SKM-1 (cell line): ENCODE data around the gene CFAP410.

ENCODE experiments used
- DNase-seq: peaks from one replicate; lab custom pipeline; 2025; ENCODE audit not compliant: unreplicated experiment; lab: John Stamatoyannopoulos, UW

The CFAP410 gene

DNA sequence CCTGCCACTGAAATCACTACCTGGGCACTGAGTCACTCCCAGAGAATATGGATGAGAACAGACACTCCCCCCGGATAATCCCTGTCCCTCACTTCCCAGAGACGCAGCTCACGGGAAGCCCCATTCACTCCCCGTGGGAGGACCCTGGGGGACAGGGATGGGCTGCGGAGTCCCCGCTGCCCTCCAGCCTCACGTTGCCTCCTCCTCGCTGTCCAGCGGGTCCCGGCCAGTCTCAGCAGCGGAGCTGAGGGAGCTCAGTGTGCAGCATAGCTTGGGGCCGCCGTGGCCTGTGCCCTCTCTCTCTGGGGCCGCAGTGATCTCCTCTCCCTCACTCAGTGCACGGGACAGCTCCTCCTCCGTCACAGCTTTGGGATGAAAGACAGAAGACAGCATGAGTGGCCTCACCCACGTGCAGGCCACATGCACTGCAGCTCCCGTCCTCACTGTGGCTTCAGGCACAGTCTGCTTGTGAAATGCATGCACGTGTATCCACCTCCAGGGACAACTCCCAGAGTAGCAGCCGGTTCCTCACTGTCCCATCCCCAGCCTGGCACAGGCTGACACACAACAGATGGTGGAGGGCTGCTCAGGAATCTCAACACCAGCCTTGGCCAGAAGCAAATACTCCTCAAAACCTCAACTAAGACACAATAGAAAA, 7.4 kb downstream of the CFAP410 start:
- no peak for DNase-seq

DNA sequence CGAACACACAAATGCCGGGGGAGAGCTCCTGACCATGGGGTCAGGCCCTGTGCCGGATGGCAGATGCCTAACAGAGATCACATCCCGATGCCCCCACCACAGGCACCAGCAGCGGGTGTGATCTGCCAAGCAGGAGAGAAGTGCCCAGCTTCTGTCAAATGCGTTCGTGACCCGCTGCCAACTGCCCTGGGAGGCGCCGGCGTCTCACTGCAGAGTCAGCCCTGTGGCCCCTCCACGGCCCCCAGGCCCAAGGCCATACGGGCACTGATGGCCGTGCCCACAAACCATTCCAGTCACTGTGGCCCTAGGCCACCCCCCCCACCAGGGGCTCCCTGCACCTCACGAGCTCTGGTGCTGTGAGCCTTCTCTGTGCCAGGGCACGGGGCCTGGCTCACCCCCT, 8.0 kb downstream of the CFAP410 start:
- no peak for DNase-seq

DNA sequence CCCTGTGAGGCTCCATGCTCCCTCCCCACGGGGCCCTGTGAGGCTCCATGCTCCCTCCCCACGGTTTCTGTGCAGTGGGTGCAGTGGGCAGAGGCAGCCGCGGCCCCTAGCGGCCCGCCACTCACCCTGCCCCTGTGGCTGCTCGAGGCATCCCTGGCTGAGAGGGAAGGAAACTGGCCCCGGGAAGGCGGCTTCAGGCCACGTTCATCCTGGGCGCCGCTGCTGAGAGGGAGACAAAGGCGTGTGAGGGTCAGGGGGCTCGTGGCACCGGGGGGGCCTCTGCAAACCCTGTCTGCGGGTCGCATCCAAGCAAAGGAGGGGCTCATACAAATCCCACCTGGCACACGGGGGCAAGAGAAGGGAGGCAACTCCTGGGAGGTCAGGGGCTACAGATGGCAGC, 8.5 kb downstream of the CFAP410 start:
- no peak for DNase-seq

DNA sequence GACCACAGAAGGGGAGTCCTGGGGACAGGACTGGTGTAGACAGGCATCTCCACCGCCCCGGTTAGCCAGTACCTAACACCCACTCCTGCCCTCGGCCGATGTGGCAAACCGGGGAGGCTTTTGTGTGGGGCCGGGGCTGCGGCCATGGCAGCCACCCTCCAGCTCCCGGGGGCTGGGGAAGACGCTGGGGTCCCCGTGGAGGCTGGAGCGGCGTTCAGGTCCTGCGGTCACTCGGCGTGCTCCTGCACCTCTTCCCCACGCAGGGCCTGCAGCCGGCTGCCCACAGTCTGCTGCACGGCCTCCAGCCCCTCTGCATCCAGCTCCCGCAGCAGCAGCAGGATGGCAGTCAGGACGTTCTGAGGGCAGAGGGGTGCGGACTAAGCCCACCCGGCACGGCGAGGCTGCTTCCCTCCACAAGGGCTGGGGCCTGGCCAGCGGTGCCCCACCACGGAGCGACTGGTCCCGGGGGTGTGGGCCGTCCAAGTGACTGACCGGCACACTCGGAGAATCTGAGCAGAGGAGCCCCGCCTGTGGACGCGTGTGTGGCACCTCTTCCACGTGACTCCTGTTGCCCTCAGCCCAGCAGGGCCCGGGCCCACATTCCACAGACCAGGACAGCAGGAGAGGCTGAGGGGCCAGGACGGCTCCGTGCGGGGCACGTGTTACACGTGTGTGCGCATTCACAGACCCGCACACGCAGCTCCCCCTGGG, 9.1 kb downstream of the CFAP410 start:
- no peak for DNase-seq

DNA sequence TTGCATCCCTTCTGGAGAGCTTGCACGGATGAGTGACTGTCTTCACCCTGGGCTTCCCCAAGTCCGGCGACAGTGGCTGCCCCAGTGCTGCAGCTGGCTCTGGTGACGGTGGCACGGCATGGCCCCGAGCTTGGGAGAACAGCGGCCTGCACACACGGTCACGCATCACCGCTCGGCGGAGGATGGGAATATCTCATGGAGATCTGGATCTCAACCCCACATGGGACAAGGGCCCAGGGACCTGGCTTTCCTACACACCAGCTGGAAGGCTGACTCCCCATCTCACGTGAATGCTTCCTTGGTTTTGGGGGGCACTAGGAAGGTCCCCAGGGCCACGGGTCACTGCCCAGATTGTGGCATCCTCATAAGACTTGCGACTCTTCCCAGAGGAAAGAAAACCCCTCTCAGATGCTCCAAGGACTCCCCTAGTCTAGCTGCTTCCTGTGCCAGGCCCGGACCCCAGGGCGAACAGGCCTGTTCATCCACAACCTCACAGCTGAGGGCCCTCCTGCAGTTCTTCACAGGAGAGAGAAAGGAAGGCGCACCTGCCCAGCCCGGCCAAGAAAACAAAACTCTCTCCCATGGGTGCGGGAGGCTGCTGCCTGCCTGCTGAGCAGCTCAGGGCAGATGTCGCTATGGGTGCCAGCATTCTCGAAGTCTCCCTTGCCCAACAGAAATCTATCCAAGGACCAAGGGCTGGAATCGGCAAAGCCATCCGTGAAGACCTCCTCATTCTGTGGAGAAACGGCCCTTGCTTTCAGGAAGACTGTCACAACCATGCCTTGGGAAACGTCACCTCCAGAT, 9.9 kb downstream of the CFAP410 start:
- DNase-seq, result no peak

DNA sequence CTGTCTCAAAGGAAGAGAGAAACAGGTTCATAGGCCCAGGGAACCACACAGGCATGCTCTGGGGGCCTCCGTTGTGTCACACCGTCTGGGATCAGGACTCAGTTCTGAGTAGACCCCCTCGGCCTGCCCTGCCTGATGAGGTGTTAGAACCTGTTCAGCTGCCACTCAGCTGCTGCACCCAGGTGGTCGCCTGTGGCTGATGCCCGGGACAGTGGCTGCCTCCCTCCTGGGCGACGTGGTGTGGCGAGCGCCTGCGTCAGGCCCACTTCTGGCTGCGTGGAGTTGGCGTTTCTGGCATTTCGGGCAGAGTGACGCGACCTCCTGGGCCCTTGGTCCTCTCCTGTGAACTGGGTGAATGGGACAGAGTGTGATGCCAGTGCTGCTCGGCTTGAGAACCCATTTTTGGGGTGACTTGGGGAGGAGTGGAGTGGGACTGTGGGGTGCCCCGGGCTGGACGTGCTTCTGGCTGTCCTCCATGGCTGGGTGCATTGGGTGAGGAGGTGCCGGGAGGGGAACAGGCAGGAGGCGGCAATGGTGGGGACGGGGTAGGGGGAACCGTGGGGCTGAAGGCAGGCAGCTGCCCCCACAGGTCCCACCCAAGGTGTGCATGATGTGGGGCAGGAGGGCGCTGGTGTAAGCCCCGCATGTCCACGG, 10.8 kb downstream of the CFAP410 start:
- DNase-seq, result no peak

DNA sequence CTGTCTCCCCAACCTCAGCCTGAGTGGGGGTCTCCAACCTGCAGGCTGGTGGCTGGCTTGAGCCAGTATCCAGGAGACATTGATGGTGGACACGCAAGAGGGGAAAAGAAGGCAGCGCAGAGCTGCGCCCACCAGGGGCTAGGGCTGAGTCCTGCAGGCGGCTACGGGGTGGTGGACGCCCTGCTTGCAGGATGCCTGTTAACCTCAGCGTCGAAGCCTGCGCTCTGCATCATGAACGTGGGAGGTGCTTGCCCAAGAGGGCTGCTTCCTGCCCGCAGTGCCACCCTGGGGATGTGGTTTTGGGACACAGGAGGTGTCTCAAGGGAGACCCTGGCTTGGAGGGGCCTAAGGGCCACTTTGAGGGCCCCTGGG, 11.6 kb downstream of the CFAP410 start:
- no peak for DNase-seq

DNA sequence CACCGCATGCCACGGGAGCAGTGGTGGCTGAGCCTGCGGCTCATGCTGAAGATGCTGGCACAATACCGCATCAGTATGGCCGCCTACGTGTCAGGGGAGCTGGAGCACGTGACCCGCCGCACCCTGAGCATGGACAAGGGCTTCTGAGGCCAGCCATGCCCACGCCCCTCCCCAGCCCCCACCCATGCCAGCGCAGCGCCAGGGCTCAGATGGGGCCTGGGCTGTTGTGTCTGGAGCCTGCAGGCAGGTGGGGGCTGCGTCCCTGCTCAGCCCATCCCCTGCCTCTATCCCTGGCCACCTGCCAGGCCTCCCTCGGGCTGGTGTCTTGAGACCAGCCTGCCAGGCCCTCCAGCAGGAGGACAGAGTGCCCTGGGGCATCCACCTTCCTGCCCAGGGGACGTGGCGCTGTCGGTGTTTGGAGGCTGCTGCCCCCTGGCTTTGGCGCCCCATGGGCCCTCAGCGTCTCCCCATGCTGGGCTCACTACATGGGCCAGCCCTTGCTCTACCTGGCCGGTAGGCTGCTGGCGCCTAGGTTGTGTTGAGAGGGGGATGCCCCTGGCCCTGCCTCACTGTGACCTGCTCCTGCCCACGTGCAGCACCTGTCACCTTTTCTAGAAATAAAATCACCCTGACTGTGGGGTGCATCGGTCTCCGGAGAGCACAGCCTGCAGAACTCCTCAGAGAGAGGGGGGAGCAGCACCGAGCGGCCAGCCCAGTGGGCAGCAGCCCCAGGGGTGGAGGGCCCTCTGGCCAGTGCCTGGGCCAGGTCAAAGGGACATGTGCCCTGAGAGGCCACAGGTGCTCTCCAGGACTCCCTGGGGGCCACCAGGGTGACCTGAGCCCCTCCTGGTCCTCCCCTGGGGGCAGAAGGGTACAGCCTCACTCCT, 12.2 kb downstream of the CFAP410 start:
- DNase-seq, result no peak

DNA sequence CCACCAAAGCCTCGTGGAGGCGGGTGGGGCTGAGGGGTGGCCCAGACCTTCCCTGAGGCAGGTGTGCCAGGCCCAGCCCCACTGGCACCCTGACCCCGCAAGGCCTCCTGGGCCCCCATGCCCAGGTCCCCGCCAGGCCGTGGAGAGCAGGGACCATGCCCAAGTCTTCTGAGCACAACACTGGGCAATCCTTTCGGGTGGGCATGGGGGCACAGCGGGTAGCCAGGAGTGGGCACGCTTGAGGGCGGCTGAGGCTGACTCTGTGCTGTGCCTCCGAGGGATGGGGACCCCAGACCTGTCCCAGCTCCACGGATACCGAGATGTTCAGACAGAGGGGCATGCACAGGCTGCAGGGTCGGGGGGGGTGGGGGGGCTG, 12.9 kb downstream of the CFAP410 start:
- DNase-seq, result no peak

DNA sequence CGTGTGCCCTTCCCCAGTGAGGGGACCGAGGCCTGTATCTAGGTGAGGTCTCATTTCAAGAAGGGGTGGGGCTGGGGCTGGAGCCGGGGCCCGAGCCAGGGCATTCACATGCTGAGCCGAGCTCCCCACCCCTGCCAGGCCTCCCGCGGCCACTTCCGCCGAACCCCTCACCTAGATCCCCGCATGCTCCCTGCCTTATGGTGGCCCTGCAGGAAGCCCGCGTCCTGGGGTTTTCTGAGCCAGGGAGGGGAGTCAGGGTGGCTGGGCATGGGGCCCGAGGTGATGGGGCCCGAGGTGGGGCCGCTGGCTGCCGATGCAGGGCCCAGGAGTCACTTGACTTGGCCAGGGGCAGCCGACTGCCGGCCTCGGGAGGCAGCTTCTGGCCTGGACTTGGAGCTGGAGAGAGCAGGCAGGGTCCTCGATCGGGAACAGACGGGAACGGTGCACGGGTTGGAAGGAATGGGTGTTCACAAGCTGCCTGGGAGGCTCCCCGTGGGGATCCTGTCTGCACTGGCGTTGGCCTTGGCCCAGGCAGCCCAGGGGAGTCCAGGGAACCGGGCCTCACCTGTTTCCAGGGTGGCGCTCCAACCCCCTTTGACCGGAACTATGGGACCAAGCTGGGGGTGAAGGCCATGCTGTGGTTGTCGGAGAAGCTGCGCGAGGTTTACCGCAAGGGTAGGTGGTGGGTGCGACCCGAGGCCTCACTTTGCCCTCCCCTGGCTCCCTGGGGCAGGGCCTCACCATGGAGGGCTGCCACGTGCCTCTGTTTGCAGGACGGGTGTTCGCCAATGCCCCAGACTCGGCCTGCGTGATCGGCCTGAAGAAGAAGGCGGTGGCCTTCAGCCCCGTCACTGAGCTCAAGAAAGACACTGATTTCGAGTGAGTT, 13.6 kb downstream of the CFAP410 start:
- DNase-seq, result no peak

DNA sequence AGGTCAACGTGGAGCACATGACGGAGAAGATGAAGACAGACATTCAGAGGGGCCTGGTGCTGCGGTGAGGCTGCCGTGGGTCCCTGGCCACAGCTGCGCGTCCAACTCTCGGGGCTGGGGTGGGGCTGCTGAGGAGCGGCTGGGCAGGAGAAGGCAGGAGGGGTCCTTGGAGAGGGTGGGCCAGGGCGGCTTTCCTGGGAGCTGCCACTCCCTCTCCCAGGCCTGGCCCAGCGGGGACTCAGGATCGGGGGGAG, 14.4 kb downstream of the CFAP410 start:
- no peak for DNase-seq

DNA sequence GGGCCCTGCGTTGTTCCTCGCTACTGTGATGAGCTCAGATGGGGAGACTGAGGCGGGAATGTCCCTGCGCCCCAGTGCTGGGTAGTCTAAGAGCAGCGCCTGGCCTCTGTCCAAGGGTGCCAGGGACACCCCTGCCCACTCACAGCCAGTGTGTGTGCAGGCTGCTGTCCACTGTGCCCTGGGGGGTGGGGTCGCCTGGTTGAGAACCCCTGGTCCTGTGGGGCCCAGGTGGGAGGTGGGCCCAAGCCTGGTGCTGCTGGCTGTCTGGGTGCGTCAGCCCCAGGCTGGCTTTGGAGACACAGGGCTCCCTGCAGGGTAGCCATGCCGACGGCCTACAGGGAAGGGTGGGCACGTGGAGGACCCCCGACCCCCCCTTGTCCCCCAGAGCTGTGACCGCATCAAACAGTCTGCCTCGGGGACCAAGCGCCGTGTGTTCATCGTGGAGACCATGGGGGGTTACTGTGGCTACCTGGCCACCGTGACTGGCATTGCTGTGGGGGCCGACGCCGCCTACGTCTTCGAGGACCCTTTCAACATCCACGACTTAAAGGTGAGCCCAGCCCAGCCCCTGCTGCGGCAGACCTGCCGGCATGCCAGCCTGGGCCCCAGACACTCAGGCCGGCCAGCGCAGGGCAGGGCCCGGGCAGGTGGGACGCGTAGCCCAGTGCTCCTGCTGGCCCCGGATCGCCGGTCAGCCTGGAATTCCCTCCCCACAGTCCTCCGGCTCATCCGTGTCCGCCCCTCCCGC, 14.9 kb downstream of the CFAP410 start:
- no peak for DNase-seq

DNA sequence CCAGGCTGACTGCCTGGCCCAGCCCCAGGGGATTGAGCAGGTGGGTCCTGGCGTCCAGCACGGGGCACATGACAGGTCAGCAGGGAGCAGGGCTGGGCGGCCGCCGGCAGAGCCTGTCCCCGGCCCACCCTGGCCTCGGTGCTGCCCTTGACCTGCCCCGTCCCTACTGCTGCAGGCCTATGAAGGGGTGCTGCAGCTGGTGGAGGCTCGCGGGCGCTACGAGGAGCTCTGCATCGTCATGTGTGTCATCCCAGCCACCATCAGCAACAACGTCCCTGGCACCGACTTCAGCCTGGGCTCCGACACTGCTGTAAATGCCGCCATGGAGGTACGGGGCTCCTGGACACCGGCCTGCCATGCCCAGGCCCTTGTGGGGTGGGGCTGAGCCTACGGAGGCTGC, 15.6 kb downstream of the CFAP410 start:
- no peak for DNase-seq

DNA sequence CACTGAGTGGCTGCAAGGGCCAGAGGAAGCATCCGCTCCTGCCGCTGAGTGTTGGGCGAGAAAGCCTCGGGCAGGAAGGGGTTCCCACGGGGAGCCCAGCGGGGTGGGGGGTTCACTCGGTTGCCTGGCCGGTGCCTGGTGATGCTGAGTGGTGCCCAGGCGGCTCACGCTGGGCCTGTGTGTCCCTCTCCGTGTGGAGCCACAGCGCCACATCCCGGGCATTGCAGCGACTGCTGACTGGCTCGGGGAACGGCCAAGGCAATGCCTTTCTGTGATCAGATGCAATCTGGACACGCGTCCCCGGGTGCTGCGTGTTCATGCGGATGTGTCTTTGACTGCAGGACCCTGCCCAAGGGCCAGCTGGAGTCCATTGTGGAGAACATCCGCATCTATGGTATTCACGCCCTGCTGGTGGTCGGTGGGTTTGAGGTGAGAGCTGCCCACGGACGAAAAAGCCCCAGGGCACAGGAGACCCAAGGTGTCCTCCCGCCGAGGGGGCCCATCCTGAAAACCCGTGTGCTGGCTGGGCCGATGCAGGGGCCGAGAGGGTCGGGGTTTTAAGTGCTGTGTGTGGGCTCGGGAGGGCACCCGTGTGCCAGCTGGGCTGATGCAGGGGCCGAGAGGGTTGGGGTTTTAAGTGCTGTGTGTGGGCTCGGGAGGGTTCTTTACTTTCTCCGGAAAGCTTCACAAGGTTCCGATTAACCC, 16.4 kb downstream of the CFAP410 start:
- no peak for DNase-seq

DNA sequence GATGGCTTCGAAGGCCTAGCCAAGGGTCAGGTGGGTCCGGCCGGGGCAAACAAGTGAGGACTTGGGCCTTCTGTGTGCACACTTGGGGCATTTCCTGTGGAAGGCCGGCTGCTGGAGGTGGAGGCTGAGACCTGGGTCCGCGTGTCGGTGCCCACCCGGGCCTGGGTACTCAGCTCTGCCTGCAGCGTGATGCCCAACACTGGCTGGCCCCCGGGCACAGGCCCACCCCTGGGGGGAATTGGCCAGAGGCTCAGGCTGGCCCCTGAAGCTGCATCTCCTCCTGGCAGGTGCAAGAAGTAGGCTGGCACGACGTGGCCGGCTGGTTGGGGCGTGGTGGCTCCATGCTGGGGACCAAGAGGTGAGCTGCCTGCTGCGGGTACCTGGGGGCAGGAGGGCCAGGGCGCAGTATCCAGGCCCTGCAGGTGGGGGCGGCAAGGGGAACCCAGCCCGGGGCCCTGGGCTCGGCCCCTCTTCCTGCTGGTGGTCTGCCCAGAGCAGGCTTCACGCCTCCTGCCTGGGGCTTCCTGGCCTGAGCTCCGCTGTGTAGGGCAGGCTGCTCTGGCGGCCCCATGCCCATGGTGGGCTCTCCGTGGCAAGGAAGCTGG, 17.2 kb downstream of the CFAP410 start:
- no peak for DNase-seq

DNA sequence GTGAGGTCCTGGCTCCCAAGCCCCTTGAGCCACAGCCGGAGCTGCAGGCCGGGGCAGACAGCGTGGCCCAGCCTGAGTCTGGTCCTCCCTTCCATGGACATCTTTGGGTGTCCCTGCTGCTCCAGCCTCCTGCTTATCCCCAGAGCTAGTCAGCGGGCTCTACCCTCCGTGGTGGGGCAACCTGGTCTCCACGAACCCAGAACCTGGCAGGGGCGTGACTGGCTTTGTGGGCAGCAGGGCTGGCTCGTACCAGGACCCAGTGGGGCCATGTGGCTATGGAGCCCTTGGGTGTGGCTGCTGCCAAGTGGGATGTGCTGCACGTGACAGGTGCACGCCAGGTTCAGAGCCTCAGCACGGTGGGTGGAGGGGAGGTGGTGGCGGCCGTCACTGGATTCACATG, 18.3 kb downstream of the CFAP410 start:
- DNase-seq, result no peak

DNA sequence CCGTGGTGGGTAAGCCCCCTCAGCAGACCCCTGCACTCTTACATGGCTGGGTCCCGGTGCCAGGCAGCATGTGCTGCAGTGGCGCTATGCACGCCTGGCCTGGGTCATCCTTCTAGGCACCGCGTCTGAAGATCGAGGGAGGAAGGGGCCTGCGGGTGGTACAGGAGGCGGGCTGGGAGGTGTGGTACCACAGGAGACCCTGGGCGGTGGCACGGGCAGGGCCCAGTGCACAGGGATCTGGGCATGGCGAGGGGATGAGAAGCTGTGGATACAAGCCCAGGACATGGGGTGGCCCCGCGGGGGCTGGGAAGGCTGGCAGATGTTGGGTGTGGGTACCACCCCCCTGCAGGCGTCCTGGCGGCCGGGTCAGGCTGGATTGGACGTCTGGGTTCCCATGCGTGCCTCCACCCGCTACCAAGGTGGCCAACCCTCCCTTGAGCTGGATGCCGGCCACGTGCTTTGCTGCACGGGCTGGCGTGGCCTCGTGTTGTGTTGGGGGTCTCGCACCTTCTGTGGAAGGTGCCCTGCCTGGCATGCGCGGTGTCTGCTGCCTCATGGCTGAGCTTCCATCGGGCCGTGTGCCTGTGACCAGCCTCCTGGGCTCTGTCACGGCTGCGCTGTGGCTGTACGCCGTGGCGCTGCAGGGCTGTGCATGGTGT, 19.7 kb downstream of the CFAP410 start:
- no peak for DNase-seq
